Measurements from ENCODE around the gene NEB. TPM values are rescaled to one million over a fixed set of nuclear protein-coding genes. Genes with fewer than 3 reads are reported as not detected.

NEB gene
- polyA plus RNA-seq, 1 of the 3 experiments (the other 2 are of a cell fraction): 0.02 TPM

- Histone ChIP-seq H3K79me2 (ENCODE audit: insufficient read depth) (no peaks in the 10 kb centered on the region), H3K9me3 (no peaks in the 10 kb centered on the region), H4K20me1 (ENCODE audit: insufficient read depth) (no peaks in the 10 kb centered on the region), H3K27ac (ENCODE audit: low read depth in 2 of 2, low read length in 1 of 2) (no peak overlapping the region), H3K27me3 (ENCODE audit: insufficient read depth) (no peaks in the 10 kb centered on the region), H2AFZ (ENCODE audit: low read depth) (no peak overlapping the region), H3K36me3 (replicated peaks in 1 of 2; ENCODE audit: control insufficient read depth in 1 of 2, insufficient read depth in 2 of 2, low read length in 1 of 2) (no peaks in the 10 kb centered on the region), H3K4me3 (ENCODE audit: low read depth in 2 of 2, low read length in 1 of 2) (no peak overlapping the region), H3K9me2 (no peaks in the 10 kb centered on the region), H3K4me1 (ENCODE audit: control insufficient read depth in 1 of 2, insufficient read depth in 2 of 2, low read depth in 1 of 2, low read length in 1 of 2) (no peaks in the 10 kb centered on the region), H3F3A (replicated peaks; ENCODE audit: insufficient read depth) (no peaks in the 10 kb centered on the region), H3K4me2 (no peak overlapping the region), H3K9ac (no peak overlapping the region)
- POLR2A ChIA-PET: no interaction called here
- TF ChIP-seq RXRA (IDR thresholded peaks at IDR 0.05; ENCODE audit: borderline replicate concordance, low read depth): no peak
- no peak for TF ChIP-seq ZBTB33 (IDR thresholded peaks at IDR 0.05; ENCODE audit: borderline replicate concordance, low read depth)
- CTCF ChIA-PET: no interaction called here
- DNase-seq: no peak
- 82% methylated on average over 5 of the region's 5 CpGs for WGBS (ENCODE audit: low lambda C conversion rate)
These were observed 65.5 kb downstream of the NEB start for GRCh38 chr2:151668737-151669136.

DNA sequence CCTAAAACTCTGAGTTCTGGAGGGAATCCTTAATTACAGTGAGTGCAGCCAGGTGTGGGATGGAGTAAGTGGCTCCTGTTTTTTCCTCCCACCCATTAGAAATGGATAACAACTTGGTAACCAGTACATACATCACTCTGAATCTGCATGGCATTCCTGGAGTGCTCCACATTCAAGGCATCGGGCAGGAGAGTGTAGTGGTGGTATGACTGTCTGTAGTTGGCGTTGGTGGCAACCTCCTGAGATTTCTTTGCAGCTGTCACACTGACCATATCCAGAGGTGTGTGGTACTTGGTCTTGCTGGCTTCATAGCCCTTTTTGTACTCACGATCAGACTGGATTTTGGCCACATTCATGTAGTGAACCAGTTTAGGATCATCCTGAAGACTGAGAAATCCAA is 68.3 kb downstream of the NEB start:
- ChIA-PET POLR2A (no interaction called here), CTCF (no interaction called here)
- Histone ChIP-seq H3K36me3 (replicated peaks in 1 of 2; ENCODE audit: control insufficient read depth in 1 of 2, insufficient read depth in 2 of 2, low read length in 1 of 2) (no peaks in the 10 kb centered on the region), H4K20me1 (ENCODE audit: insufficient read depth) (no peaks in the 10 kb centered on the region), H3K9me3 (no peaks in the 10 kb centered on the region), H3K4me3 (ENCODE audit: low read depth in 2 of 2, low read length in 1 of 2) (no peak overlapping the region), H3K79me2 (ENCODE audit: insufficient read depth) (no peaks in the 10 kb centered on the region), H3K4me1 (ENCODE audit: control insufficient read depth in 1 of 2, insufficient read depth in 2 of 2, low read depth in 1 of 2, low read length in 1 of 2) (no peaks in the 10 kb centered on the region), H3F3A (replicated peaks; ENCODE audit: insufficient read depth) (no peaks in the 10 kb centered on the region), H3K9ac (no peak overlapping the region), H3K27ac (ENCODE audit: low read depth in 2 of 2, low read length in 1 of 2) (no peak overlapping the region), H3K27me3 (ENCODE audit: insufficient read depth) (no peaks in the 10 kb centered on the region), H3K4me2 (no peak overlapping the region), H2AFZ (ENCODE audit: low read depth) (no peak overlapping the region), H3K9me2 (no peaks in the 10 kb centered on the region)
- WGBS (ENCODE audit: low lambda C conversion rate): 50% methylated on average over 2 of the region's 3 CpGs
- TF ChIP-seq, protein P1, sequence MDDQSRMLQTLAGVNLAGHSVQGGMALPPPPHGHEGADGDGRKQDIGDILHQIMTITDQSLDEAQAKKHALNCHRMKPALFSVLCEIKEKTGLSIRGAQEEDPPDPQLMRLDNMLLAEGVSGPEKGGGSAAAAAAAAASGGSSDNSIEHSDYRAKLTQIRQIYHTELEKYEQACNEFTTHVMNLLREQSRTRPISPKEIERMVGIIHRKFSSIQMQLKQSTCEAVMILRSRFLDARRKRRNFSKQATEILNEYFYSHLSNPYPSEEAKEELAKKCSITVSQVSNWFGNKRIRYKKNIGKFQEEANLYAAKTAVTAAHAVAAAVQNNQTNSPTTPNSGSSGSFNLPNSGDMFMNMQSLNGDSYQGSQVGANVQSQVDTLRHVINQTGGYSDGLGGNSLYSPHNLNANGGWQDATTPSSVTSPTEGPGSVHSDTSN (IDR thresholded peaks at IDR 0.05): no peak
- TF ChIP-seq RAD21 (IDR thresholded peaks at IDR 0.05; ENCODE audit: low read length) (no peak), GABPA (IDR thresholded peaks at IDR 0.05; ENCODE audit: low read depth) (no peak), CTCF (IDR thresholded peaks at IDR 0.05) (no peak)
- no peak for DNase-seq

DNA sequence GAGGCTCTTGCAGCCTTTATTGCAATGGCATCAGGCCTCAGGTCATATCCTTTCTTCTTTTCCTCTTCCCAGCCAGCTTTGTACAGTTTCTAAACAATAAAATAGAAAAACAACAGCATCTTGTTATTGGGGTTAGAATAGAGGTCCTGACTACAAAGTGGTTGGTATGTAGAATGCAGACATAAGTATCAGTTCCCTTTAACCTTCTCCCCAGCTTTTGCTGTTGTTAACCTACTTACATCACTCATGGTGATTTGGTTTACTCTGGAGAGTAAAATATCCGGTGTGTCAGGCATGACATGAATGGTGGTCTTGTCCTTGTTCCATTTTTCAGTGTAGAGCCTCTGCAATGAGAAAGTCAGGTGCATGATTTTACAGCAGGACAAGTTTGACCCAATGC is 69.8 kb downstream of the NEB start:
- ChIA-PET POLR2A (no interaction called here), CTCF (no interaction called here)
- Histone ChIP-seq H3K9me2 (no peaks in the 10 kb centered on the region), H4K20me1 (ENCODE audit: insufficient read depth) (no peaks in the 10 kb centered on the region), H3K27me3 (ENCODE audit: insufficient read depth) (no peaks in the 10 kb centered on the region), H2AFZ (ENCODE audit: low read depth) (no peak overlapping the region), H3K9me3 (no peaks in the 10 kb centered on the region), H3K36me3 (replicated peaks in 1 of 2; ENCODE audit: control insufficient read depth in 1 of 2, insufficient read depth in 2 of 2, low read length in 1 of 2) (no peaks in the 10 kb centered on the region), H3K4me3 (ENCODE audit: low read depth in 2 of 2, low read length in 1 of 2) (no peak overlapping the region), H3F3A (replicated peaks; ENCODE audit: insufficient read depth) (no peaks in the 10 kb centered on the region), H3K4me1 (ENCODE audit: control insufficient read depth in 1 of 2, insufficient read depth in 2 of 2, low read depth in 1 of 2, low read length in 1 of 2) (no peaks in the 10 kb centered on the region), H3K4me2 (no peak overlapping the region), H3K27ac (ENCODE audit: low read depth in 2 of 2, low read length in 1 of 2) (no peak overlapping the region), H3K9ac (no peak overlapping the region), H3K79me2 (ENCODE audit: insufficient read depth) (no peaks in the 10 kb centered on the region)
- no peak for TF ChIP-seq SIN3A (IDR thresholded peaks at IDR 0.05; ENCODE audit: borderline replicate concordance, low read depth, low read length)
- TF ChIP-seq MXI1 (IDR thresholded peaks at IDR 0.05; ENCODE audit: low read depth, low read length): no peak
- no peak for TF ChIP-seq RFX5 (IDR thresholded peaks at IDR 0.05; ENCODE audit: low read length)
- TF ChIP-seq NRF1 (IDR thresholded peaks at IDR 0.05; ENCODE audit: low read depth, low read length): no peak
- TF ChIP-seq IRF3 (IDR thresholded peaks at IDR 0.05; ENCODE audit: low read depth, low read length): no peak
- no peak for DNase-seq
- WGBS (ENCODE audit: low lambda C conversion rate): 27% methylated on average over 1 of the region's 1 CpG

Measured in SK-N-SH (cell line).